ENCODE data around the gene TECRL.

TECRL gene

GRCh38 chr4:64326507-64326906 lies 82.7 kb downstream of the TECRL start:
- no peak for DNase-seq

- no peak for DNase-seq
These were observed 103.0 kb downstream of the TECRL start for GRCh38 chr4:64306255-64306565.

GRCh38 chr4:64305565-64306254 lies 103.5 kb downstream of the TECRL start:
- no peak for DNase-seq

GRCh38 chr4:64272432-64272831 lies 136.8 kb downstream of the TECRL start:
- DNase-seq: no peak

- DNase-seq: no peak
These were observed 137.6 kb downstream of the TECRL start for GRCh38 chr4:64271601-64272081.

- DNase-seq: no peak
These were observed 142.6 kb downstream of the TECRL start for GRCh38 chr4:64266669-64267068.

- DNase-seq: no peak
These were observed 143.0 kb downstream of the TECRL start for GRCh38 chr4:64266263-64266662.

GRCh38 chr4:64251781-64252180 lies 157.5 kb downstream of the TECRL start:
- no peak for DNase-seq

- no peak for DNase-seq
These were observed 158.8 kb downstream of the TECRL start for GRCh38 chr4:64250488-64250887.

GRCh38 chr4:64250061-64250460 lies 159.2 kb downstream of the TECRL start:
- DNase-seq: no peak

GRCh38 chr4:64248186-64248585 lies 161.1 kb downstream of the TECRL start:
- no peak for DNase-seq

GRCh38 chr4:64230709-64231310 lies 178.4 kb downstream of the TECRL start:
- DNase-seq: no peak
